Prostate gland (tissue), 2 donors: ENCODE results near the gene CNTNAP2.

Experiments used
- CTCF ChIP-seq, 4 experiments: fragments of 200-600 bp in 2 of 4; fragments of 450-650 bp in 2 of 4; sonication (generic) in 2 of 4; IDR thresholded peaks; 1 replicate in 3 of 4; 2 replicates in 1 of 4; pipeline ENCODE4 v1.5.1; 2016 to 2019; ENCODE audit warnings: antibody characterized with exemption in 4 of 4, mild to moderate bottlenecking in 2 of 4, moderate library complexity in 2 of 4
- POLR2A ChIP-seq: fragments of 450-650 bp; IDR thresholded peaks from one replicate; pipeline ENCODE4 v1.6.1; 2016; ENCODE audit warnings: antibody characterized with exemption, mild to moderate bottlenecking

- TF ChIP-seq CTCF (IDR thresholded peaks at IDR 0.05) (no peak), POLR2A (no peak)
Measured at GRCh38 chr7:147595042-147595441, 1478.4 kb downstream of the CNTNAP2 start.
